Stimulated activated CD8-positive, alpha-beta memory T cell treated with anti-CD3 and anti-CD28 coated beads, Interleukin-12 subunit alpha, Interleukin-12 subunit beta, amount 100 ng/mL, for 1 hour (primary cell): Measurements from ENCODE around the gene COQ8A.
"Not testable (repeated sequence)": the region's sequence is repeated elsewhere in the genome, so short reads cannot be mapped to it uniquely, and the experiment has no call there.

Experiments
- DNase-seq: peaks from one replicate; pipeline ENCODE4 v3.0.0-alpha.2; 2020; ENCODE audit warnings: low read depth

Gene COQ8A

GRCh38 chr1:226953175-226953800, 13.2 kb downstream of the COQ8A start:
- DNase-seq: no peak

GRCh38 chr1:226954337-226954736, 14.2 kb downstream of the COQ8A start:
- DNase-seq: no peak

- no peak for DNase-seq
Measured at GRCh38 chr1:226954777-226955176, 14.7 kb downstream of the COQ8A start.

- not testable (repeated sequence) for DNase-seq
Measured at GRCh38 chr1:226955857-226956256, 15.8 kb downstream of the COQ8A start.

GRCh38 chr1:226956942-226957713, 17.0 kb downstream of the COQ8A start:
- no peak for DNase-seq

GRCh38 chr1:226957714-226958113, 17.6 kb downstream of the COQ8A start:
- DNase-seq: no peak

- DNase-seq: no peak
Measured at GRCh38 chr1:226958300-226958699, 18.2 kb downstream of the COQ8A start.

- DNase-seq: no peak
Measured at GRCh38 chr1:226960256-226960655, 20.2 kb downstream of the COQ8A start.

GRCh38 chr1:226960944-226961765, 21.1 kb downstream of the COQ8A start:
- no peak for DNase-seq

GRCh38 chr1:226962421-226963391, 22.6 kb downstream of the COQ8A start:
- no peak for DNase-seq

- no peak for DNase-seq
Measured at GRCh38 chr1:226964068-226964425, 24.0 kb downstream of the COQ8A start.

- DNase-seq: no peak
Measured at GRCh38 chr1:226964611-226965486, 24.8 kb downstream of the COQ8A start.

- DNase-seq: no peak
Measured at GRCh38 chr1:226965581-226966440, 25.7 kb downstream of the COQ8A start.

GRCh38 chr1:226966683-226967082, 26.6 kb downstream of the COQ8A start:
- DNase-seq: no peak

GRCh38 chr1:226967665-226968064, 27.6 kb downstream of the COQ8A start:
- no peak for DNase-seq

- no peak for DNase-seq
Measured at GRCh38 chr1:226971765-226972164, 31.7 kb downstream of the COQ8A start.

GRCh38 chr1:226972931-226973330, 32.8 kb downstream of the COQ8A start:
- no peak for DNase-seq

GRCh38 chr1:226973371-226973897, 33.3 kb downstream of the COQ8A start:
- DNase-seq: no peak

- DNase-seq: no peak
Measured at GRCh38 chr1:226973898-226974543, 33.9 kb downstream of the COQ8A start.
